ENCODE results near the gene TMEM117.
"Not testable (repeated sequence)": the region's sequence is repeated elsewhere in the genome, so short reads cannot be mapped to it uniquely, and the experiment has no call there.

TMEM117 gene

GRCh38 chr12:44118946-44119345, 283.1 kb downstream of the TMEM117 start:
- no peak for DNase-seq

GRCh38 chr12:44126806-44127205, 290.9 kb downstream of the TMEM117 start:
- no peak for DNase-seq

GRCh38 chr12:44127966-44128710, 292.3 kb downstream of the TMEM117 start:
- DNase-seq, result no peak

- no peak for DNase-seq
These were observed 307.3 kb downstream of the TMEM117 start for GRCh38 chr12:44143175-44143574.

- no peak for DNase-seq
These were observed 313.1 kb downstream of the TMEM117 start for GRCh38 chr12:44148936-44149335.

- no peak for DNase-seq
These were observed 318.2 kb downstream of the TMEM117 start for GRCh38 chr12:44154128-44154527.

- no peak for DNase-seq
These were observed 319.5 kb downstream of the TMEM117 start for GRCh38 chr12:44155358-44155757.

- no peak for DNase-seq
These were observed 321.5 kb downstream of the TMEM117 start for GRCh38 chr12:44157359-44157758.

- no peak for DNase-seq
These were observed 322.9 kb downstream of the TMEM117 start for GRCh38 chr12:44158746-44159145.

- DNase-seq, result no peak
These were observed 323.3 kb downstream of the TMEM117 start for GRCh38 chr12:44159216-44159615.

- DNase-seq, result no peak
These were observed 324.0 kb downstream of the TMEM117 start for GRCh38 chr12:44159862-44160261.

- no peak for DNase-seq
These were observed 327.1 kb downstream of the TMEM117 start for GRCh38 chr12:44162961-44163360.

GRCh38 chr12:44174053-44174452, 338.2 kb downstream of the TMEM117 start:
- DNase-seq, result no peak

- no peak for DNase-seq
These were observed 348.8 kb downstream of the TMEM117 start for GRCh38 chr12:44184499-44185206.

GRCh38 chr12:44193281-44193680, 357.4 kb downstream of the TMEM117 start:
- DNase-seq, result no peak

GRCh38 chr12:44195719-44196118, 359.8 kb downstream of the TMEM117 start:
- DNase-seq, result not testable (repeated sequence)

GRCh38 chr12:44206045-44206444, 370.2 kb downstream of the TMEM117 start:
- DNase-seq, result no peak

GRCh38 chr12:44217146-44217883, 381.4 kb downstream of the TMEM117 start:
- DNase-seq, result no peak

- DNase-seq, result no peak
These were observed 387.9 kb downstream of the TMEM117 start for GRCh38 chr12:44223736-44224135.

- no peak for DNase-seq
These were observed 388.7 kb downstream of the TMEM117 start for GRCh38 chr12:44224399-44225148.

- DNase-seq, result no peak
These were observed 389.2 kb downstream of the TMEM117 start for GRCh38 chr12:44225149-44225510.

GRCh38 chr12:44227616-44228015, 391.7 kb downstream of the TMEM117 start:
- no peak for DNase-seq

GRCh38 chr12:44229846-44230245, 394.0 kb downstream of the TMEM117 start:
- DNase-seq, result no peak

Data from stimulated activated CD4-positive, alpha-beta T cell treated with anti-CD3 and anti-CD28 coated beads, Interleukin-12 subunit alpha, Interleukin-12 subunit beta, amount 100 ng/mL, for 4 hours (primary cell).